GM18907 (cell line): ENCODE results near the gene ERCC1.
"Not testable (repeated sequence)": the region's sequence is repeated elsewhere in the genome, so short reads cannot be mapped to it uniquely, and the experiment has no call there.

Source experiments
- ATAC-seq: cut with Tn5 transposase; IDR thresholded peaks from one replicate; pipeline ENCODE4 v1.9.1; 2021; ENCODE audit warnings: mild to moderate bottlenecking, moderate library complexity; ENCODE audit not compliant: unreplicated experiment

Gene ERCC1

GRCh38 chr19:45431008-45431407 lies 7.3 kb upstream of the ERCC1 start:
- not testable (repeated sequence) for ATAC-seq

GRCh38 chr19:45429896-45430295 lies 6.2 kb upstream of the ERCC1 start:
- ATAC-seq, result not testable (repeated sequence)

- ATAC-seq, result no peak
These were observed 4.9 kb upstream of the ERCC1 start for GRCh38 chr19:45428384-45429231.

DNA sequence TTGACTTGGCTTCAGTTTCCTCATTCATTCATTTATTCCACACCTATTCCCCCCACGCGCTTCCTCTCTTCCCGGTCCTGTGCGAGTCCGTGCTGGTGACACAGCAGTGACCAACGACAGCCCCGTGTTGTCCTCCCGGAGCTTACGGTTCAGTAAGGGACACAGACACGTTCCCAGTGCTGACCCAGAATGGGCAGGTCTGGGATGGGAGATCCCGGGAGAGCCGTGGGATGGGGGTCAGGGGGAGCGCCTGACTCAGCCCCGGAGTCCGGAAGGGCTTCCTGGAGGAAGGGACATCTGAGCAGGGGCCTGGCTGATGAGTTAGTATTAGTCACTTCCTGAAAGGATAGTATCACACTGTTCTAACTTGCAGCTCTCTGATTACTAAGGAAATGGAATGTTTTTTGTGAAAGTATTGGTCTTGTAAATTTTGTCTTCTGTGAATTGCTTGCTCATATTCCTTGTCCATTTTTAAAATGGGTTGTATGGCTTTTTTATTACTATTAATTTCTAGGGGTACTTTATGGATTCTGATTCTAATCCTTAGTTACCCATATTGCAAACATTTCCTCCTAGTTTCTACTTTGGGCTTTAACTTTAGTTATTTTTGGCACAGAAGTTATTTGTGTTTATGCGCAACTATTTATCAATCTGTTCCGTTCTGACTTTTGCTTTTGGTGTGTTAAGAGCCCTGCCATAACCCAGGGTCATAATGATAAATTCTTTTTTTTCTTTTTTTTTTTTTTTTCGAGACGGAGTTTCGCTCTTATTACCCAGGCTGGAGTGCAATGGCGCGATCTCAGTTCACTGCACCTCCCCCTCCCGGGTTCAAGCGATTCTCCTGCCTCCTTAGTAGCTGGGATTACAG lies 708 bp upstream of the ERCC1 start:
- ATAC-seq, result no peak

GRCh38 chr19:45423033-45423588 lies 606 bp downstream of the ERCC1 start:
- ATAC-seq, result no peak

- no peak for ATAC-seq
These were observed 1.7 kb downstream of the ERCC1 start for GRCh38 chr19:45421947-45422498.

DNA sequence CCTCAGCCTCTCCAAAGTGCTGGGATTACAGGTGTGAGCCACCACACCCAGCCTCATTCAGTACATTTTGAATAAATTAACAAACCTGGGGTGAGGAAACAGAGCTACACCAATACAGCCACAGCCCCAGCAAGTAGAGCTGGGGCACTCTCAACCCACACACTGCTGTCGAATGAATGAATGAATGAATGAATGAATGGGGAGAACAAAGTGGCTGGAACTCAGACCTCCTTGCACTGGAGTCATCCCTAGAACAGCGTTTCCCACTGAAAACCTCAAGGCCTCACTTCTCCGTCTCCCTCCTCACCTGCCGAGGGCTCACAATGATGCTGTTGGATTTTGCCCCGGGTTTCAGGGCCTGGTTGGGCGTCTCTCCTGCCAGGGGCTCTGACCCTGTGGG lies 2.8 kb downstream of the ERCC1 start:
- no peak for ATAC-seq

DNA sequence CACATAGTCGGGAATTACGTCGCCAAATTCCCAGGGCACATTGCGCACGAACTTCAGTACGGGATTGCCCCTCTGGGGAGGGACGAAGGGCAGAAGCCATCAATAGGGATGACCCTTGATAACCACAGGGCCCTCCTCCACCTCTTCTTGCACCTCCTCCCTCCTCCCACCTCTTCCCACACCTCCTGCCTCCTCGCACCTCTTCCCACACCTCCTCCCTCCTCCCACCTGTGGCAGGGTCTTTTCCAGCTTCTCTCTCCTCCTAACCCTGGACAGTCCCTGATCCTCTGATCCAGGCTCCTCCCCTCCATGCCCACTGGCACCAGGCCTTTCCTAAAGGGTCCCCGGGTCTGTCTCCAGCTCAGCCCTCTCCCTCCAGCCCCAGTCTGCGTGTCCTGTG lies 3.4 kb downstream of the ERCC1 start:
- ATAC-seq, result no peak

GRCh38 chr19:45419895-45420294 lies 3.8 kb downstream of the ERCC1 start:
- no peak for ATAC-seq

DNA sequence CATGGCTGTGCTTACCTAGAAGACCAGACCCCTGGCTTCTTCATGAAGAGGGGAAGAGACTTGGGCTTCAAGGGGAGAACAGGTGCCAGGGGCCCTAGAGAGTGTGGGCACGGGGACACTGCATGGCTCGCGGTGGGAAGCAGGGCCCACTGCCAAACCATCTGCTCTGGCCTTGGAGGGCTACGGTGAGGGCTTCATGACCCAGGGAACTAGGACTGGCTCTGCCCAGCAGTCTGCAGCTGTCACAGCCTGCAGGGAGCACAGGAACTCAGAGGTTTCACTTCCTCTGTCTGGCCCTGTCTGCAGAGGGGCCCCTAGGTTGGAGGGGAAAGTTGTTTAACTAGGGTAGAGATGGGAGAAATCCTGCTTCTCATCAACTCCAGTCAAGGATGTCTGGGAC lies 4.3 kb downstream of the ERCC1 start:
- ATAC-seq, result peak; percentile 53

GRCh38 chr19:45418802-45419201 lies 4.9 kb downstream of the ERCC1 start:
- ATAC-seq, result no peak

GRCh38 chr19:45417151-45417550 lies 6.6 kb downstream of the ERCC1 start:
- ATAC-seq, result no peak

DNA sequence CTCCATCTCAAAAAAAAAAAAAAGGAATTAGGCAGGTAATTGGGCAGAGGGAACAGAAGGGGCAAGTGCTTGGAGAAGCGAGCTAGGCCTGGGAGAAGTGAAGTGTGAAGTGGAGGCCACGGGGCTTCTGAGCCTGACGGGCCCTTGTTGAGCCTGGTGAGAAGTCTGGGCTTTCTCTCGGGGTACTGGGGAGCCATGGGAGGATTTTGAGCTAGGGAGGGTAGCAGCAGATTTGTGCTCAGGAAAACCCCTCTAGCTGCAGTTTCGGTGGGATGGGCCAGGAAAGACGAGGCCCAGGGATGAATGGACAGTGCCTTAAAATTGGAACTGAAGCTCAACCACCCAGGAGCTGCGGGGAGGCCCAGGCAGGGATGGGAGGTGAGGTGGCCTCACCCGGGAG lies 9.2 kb downstream of the ERCC1 start:
- ATAC-seq, result no peak

DNA sequence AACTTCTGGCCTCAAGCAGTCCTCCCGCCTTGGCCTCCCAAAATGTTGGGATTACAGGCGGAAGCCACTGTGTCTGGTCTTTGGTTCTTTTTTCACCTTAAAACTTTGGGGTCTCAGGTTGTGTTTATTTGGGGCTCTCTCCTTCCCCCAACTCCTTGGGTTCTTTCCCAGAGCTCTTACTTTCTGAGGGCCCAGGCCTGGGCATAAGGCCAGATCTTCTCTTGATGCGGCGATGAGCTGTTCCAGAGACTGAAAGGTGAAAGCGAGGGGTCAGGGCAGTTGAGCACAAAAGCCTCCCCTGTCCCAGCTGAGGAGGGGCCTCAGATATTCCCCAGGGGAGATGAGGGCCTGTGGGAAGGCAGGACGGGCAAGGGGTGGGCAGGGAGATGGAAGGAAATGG lies 10.2 kb downstream of the ERCC1 start:
- ATAC-seq, result no peak

DNA sequence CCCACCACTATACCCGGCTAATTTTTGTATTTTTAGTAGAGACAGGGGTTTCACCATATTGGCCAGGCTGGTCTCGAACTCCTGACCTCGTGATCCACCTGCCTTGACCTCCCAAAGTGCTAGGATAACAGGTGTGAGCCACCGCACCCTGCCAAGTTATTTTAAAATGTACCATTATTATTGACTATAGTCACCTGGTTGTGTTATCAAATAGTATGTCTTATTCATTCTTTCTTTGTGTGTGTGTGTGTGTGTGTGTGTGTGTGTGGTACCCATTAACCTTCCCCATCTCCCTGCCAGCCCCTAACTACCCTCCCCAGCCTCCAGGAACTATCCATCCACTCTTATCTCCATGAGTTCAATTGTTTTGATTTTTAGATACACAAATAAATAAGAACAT lies 13.4 kb downstream of the ERCC1 start:
- ATAC-seq, result not testable (repeated sequence)

DNA sequence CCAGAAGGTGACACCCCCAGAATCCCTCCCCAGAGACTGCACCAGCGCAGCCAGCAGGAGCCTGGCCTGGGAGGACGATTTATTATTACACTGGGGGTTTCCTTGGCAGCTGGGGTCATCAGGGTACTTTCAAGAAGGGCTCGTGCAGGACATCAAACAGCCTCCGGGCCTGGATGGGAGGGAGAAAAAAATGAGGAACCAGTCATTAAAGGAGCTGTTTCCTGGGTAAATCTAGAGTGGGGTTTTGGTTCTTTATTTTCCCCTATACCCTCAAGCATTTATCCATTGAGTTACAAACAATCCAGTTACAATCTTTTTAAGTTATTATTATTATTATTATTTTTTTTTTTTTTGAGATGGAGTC lies 14.2 kb downstream of the ERCC1 start:
- no peak for ATAC-seq

GRCh38 chr19:45408830-45409556 lies 14.7 kb downstream of the ERCC1 start:
- ATAC-seq, result no peak

DNA sequence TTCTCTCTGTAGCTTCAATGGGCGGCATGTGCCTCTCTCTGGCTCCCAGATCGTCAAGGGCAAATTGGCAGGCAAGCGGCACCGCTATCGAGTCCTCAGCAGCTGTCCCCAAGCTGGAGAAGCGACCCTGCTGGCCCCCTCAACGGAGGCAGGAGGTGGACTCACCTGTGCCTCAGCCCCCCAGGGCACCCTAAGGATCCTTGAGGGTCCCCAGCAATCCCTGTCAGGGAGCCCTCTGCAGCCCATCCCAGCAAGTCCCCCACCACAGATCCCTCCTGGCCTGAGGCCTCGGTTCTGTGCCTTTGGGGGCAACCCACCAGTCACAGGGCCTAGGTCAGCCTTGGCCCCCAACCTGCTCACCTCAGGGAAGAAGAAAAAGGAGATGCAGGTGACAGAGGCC lies 15.6 kb downstream of the ERCC1 start:
- no peak for ATAC-seq

- ATAC-seq, result not testable (repeated sequence)
These were observed 16.1 kb downstream of the ERCC1 start for GRCh38 chr19:45407585-45407984.

DNA sequence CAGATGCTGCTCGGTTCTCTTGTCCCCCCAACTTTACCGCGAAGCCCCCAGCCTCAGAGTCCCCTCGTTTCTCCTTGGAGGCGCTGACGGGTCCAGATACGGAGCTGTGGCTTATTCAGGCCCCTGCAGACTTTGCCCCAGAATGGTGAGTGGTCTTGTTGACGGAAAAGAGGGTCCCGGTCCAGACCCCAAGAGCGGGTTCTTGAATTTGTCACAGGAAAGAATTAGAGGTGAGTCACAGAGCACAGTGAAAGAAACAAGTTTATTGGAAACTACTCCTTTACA lies 16.7 kb downstream of the ERCC1 start:
- no peak for ATAC-seq
